NK-92 treated with Interleukin-12 subunit alpha and Interleukin-12 subunit beta, amount 100 ng/mL, for 24 hours (cell line): ENCODE measurements around the gene PRRG3.

Experiments used
- DNase-seq: peaks from one replicate; lab custom pipeline; 2025; lab: John Stamatoyannopoulos, UW

PRRG3 gene

GRCh38 chrX:151743651-151744470 lies 48.6 kb downstream of the PRRG3 start:
- no peak for DNase-seq

- no peak for DNase-seq
These were observed 50.4 kb downstream of the PRRG3 start for GRCh38 chrX:151745651-151746050.

GRCh38 chrX:151746502-151746901 lies 51.2 kb downstream of the PRRG3 start:
- no peak for DNase-seq

- DNase-seq: no peak
These were observed 55.3 kb downstream of the PRRG3 start for GRCh38 chrX:151750511-151750910.

GRCh38 chrX:151752847-151753246 lies 57.6 kb downstream of the PRRG3 start:
- no peak for DNase-seq

- DNase-seq: no peak
These were observed 58.2 kb downstream of the PRRG3 start for GRCh38 chrX:151753313-151754046.

GRCh38 chrX:151754047-151754429 lies 58.8 kb downstream of the PRRG3 start:
- no peak for DNase-seq

- DNase-seq: no peak
These were observed 59.5 kb downstream of the PRRG3 start for GRCh38 chrX:151754641-151755215.
